HepG2 (cell line): Measurements from ENCODE around the gene SLC26A2. TPM values are rescaled to one million over a fixed set of nuclear protein-coding genes. Genes with fewer than 3 reads are reported as not detected.

Experiments used
- BRCA1 ChIP-seq: sonication (generic); formaldehyde crosslinking; IDR thresholded peaks from 2 replicates; pipeline ENCODE4 v1.4.0; 2020; ENCODE audit warnings: missing genetic modification reagents
- CCDC6 ChIP-seq: sonication (generic); formaldehyde crosslinking; IDR thresholded peaks from 2 replicates; pipeline ENCODE4 v1.8.1; 2022; ENCODE audit warnings: mild to moderate bottlenecking, missing genetic modification reagents, moderate library complexity
- CTCF ChIP-seq: sonication (generic); formaldehyde crosslinking; IDR thresholded peaks from 2 replicates; pipeline ENCODE4 v1.5.0; 2020; ENCODE audit warnings: mild to moderate bottlenecking, missing genetic modification reagents, moderate library complexity
- GATAD2A ChIP-seq: IDR thresholded peaks from 2 replicates; pipeline ENCODE4 v1.6.1; 2016
- NFKB2 ChIP-seq: sonication (generic); formaldehyde crosslinking; IDR thresholded peaks from 2 replicates; pipeline ENCODE4 v1.4.0; 2020; ENCODE audit warnings: missing genetic modification reagents, borderline replicate concordance
- SALL1 ChIP-seq: sonication (generic); formaldehyde crosslinking; IDR thresholded peaks from 2 replicates; pipeline ENCODE4 v1.8.0; 2022; ENCODE audit warnings: mild to moderate bottlenecking, missing genetic modification reagents
- SMAD9 ChIP-seq: sonication (generic); formaldehyde crosslinking; IDR thresholded peaks from 2 replicates; pipeline ENCODE4 v1.5.1; 2020; ENCODE audit warnings: mild to moderate bottlenecking, missing genetic modification reagents
- ZGPAT ChIP-seq: IDR thresholded peaks from 2 replicates; pipeline ENCODE4 v1.6.1; 2016; ENCODE audit warnings: mild to moderate bottlenecking
- ZNF574 ChIP-seq: sonication (generic); formaldehyde crosslinking; IDR thresholded peaks from 2 replicates; pipeline ENCODE4 v1.4.0; 2020; ENCODE audit warnings: missing genetic modification reagents
- polyA plus RNA-seq, 8 experiments: library from polyadenylated mRNA; depleted of rRNA in 3 of 8; stranded (reverse) in 7 of 8; unstranded in 1 of 8; fragments of >200 nt; fragmentation: Illumina TruSeq in 4 of 8; extraction: Trizol in 4 of 8; gene quantifications; 2 replicates each; pipeline versions ENCODE4 v1.2.1 to v1.2.3, GENCODE V29; 2011 to 2016; ENCODE audit warnings: low read depth in 4 of 8, missing spikeins in 1 of 8, mixed read lengths in 1 of 8; ENCODE audit not compliant: insufficient read depth in 1 of 8
- total RNA-seq, 5 experiments: library from RNA; depleted of rRNA; stranded (reverse); fragments of >200 nt; fragmentation: Illumina TruSeq; extraction: Trizol; gene quantifications; 2 replicates each; pipeline ENCODE4 v1.2.3, GENCODE V29; 2016; ENCODE audit warnings: low read depth in 1 of 5
- TF ChIP-seq, protein P1 (sequence below): sonication (generic); formaldehyde crosslinking; IDR thresholded peaks from 2 replicates; pipeline ENCODE4 v1.5.0; 2020; ENCODE audit warnings: missing genetic modification reagents

SLC26A2 gene
- total and polyA plus RNA-seq, 2 of the 13 experiments (the other 11 are each of a cell fraction or from before 2014, with no cell fraction given), result 2.2 to 7.9 TPM

- TF ChIP-seq ZNF574 (CRISPR knock-in tag), result 0 out of 2 replicates have a peak, but pooled peaks have one; percentile 23
- peak; percentile 83 for TF ChIP-seq CTCF (CRISPR knock-in tag)
- TF ChIP-seq, protein P1, sequence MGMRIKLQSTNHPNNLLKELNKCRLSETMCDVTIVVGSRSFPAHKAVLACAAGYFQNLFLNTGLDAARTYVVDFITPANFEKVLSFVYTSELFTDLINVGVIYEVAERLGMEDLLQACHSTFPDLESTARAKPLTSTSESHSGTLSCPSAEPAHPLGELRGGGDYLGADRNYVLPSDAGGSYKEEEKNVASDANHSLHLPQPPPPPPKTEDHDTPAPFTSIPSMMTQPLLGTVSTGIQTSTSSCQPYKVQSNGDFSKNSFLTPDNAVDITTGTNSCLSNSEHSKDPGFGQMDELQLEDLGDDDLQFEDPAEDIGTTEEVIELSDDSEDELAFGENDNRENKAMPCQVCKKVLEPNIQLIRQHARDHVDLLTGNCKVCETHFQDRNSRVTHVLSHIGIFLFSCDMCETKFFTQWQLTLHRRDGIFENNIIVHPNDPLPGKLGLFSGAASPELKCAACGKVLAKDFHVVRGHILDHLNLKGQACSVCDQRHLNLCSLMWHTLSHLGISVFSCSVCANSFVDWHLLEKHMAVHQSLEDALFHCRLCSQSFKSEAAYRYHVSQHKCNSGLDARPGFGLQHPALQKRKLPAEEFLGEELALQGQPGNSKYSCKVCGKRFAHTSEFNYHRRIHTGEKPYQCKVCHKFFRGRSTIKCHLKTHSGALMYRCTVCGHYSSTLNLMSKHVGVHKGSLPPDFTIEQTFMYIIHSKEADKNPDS (CRISPR knock-in tag), result no peak
- peak; percentile 41; the same call in 1 of the 2 replicates for TF ChIP-seq ZGPAT (CRISPR knock-in tag)
- TF ChIP-seq SALL1 (CRISPR knock-in tag), result peak; percentile 40; the same call in 1 of the 2 replicates
- TF ChIP-seq BRCA1, result no peak
- no peak for TF ChIP-seq SMAD9 (CRISPR knock-in tag)
- TF ChIP-seq NFKB2 (CRISPR knock-in tag), result peak; percentile 34; the same call in 1 of the 2 replicates
- TF ChIP-seq CCDC6 (CRISPR knock-in tag), result no peak
- 0 out of 2 replicates have a peak, but pooled peaks have one; percentile 33 for TF ChIP-seq GATAD2A (CRISPR knock-in tag)
Measured at GRCh38 chr5:149932445-149933350, 27.9 kb upstream of the SLC26A2 start (continued).
